Inflammatory macrophage (primary cell): ENCODE results near the gene ZBTB7A.

Experiments
- DNase-seq, 2 donors: peaks; one replicate each; pipeline ENCODE4 v3.0.0-alpha.2; 2020 to 2022
- total RNA-seq, 18 experiments: gene quantifications; one replicate each; lab custom pipeline; 2026; ENCODE audit warnings: mixed read lengths in 6 of 18, inconsistent platforms in 2 of 18; lab: John Stamatoyannopoulos, UW

ZBTB7A gene
- 19.7 to 74.0 (median 43.4) reads per million in 18 experiments for total RNA-seq

DNA sequence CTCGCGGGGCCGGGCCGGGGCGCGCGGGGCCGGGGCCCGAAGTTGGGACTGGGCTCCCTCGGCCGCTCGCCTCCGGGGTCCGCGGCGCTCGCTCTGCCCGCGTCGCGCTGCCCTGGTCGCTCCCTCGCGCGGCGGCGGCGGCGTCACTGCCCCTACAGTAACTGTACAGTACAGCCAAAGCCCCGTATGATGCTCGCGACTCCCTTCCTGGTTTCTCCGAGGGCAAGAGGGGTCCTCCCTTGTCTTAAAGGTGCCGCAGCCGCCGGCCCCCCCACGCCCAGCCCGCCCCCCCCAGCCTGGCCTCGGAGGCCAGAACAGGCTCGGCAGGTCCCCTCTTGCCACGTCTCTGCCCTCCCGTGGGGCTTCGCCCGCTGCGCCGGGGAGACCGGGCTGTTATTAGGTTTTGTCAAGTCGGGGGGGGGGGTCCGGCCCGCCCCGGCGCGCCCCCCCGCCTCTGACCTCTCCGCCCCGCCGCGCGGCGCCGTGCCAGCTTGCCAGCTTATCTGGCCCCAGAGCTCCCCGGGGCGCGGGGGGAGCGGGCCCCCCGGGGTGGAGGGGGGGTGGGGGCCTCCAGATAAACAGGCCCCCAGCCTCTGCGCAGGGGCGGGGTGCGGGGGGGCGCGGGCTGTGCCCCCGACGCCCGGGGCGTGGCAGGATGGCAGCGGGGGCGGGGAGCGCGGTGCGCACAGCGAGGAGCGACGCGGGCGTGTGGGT lies at the start of gene ZBTB7A:
TSS of gene ZBTB7A (minus strand) at position 218 of the 714 bp plus-strand sequence. CDS start 11,667 bp downstream, outside the sequence.
- peak; percentile 78 to 84 for DNase-seq

DNA sequence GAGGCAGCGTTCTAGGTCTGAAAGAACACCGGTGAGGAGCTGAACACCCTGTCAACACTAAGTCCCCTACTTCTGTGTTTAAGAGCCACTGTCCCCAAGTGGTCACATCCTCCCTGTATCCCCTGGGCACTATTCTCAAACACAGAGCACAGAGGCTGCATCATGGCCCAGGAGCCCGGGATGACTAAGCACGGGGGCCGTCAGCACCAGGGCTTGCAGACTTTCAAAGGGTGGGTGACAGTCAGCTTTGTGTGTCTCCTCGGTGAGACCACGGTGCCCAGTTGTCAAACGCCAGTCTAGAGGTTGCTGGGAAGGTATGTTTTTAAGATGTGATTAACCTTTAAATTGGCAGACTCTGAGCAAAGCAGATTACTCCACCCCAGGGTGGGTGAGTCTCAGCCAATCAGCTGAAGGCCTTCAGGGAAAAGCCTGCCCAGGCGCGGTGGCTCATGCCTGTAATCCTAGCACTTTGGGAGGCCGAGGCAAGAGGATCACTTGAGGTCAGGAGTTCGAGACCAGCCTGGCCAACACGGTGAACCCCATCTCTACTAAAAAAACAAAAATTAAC lies 49.2 kb upstream of the ZBTB7A start:
- no peak for DNase-seq

DNA sequence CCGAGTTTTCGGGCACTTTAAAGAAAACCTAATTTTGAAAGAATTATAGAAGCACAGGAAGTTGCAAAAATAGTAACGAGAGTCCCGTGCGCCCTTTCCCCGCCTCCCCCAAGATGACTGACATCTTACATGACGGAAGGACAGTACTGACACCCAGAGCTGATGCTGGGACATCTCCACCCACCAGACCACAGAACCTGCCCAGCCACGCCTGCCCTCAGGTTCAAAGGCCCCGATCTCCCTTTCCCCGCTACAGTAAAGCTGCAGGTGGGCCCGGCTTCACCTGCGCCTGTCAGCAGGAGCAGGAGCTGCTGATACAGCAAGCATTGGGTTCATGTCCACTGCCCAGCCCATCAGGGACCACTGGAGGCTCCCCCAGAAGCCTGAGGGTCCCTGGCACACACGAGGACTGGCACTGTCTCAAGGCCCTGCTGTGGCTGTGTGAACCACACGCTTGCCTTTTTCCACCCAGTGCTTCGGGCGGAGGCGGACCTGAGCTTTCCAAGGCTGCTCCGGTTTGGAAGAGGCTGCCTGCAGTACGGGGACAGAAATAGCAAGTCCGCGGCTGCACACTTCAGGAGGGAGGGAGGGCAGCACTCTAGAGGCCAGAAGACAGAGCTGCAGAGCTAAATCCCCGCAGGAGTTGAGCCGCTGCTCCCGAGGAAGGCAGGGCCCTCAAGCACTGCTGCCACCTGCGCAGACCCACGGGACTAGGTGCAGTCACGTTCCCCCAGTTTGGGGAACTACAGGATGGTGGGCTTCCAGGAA lies 48.5 kb upstream of the ZBTB7A start:
- peak; percentile 62 to 69 for DNase-seq

DNA sequence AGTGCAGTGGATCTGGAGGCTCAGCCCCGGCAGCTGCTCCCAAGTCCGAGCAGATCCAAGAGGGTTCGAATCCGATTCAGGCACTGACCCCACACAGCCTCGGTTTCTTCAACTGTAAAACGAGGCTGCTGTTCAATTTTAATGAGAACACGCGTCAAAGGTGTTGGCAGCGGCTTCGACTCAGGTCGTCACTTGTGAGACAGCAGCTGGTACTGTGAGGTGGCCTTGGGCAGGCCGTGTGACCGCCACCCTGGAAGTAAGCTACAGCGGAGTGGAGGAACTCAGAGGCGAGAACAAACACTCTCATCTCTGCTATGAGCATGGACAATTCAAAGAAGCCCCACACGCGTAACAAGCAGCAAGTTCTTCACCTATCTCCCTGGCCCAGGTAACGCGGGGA lies 47.5 kb upstream of the ZBTB7A start:
- DNase-seq = no peak

DNA sequence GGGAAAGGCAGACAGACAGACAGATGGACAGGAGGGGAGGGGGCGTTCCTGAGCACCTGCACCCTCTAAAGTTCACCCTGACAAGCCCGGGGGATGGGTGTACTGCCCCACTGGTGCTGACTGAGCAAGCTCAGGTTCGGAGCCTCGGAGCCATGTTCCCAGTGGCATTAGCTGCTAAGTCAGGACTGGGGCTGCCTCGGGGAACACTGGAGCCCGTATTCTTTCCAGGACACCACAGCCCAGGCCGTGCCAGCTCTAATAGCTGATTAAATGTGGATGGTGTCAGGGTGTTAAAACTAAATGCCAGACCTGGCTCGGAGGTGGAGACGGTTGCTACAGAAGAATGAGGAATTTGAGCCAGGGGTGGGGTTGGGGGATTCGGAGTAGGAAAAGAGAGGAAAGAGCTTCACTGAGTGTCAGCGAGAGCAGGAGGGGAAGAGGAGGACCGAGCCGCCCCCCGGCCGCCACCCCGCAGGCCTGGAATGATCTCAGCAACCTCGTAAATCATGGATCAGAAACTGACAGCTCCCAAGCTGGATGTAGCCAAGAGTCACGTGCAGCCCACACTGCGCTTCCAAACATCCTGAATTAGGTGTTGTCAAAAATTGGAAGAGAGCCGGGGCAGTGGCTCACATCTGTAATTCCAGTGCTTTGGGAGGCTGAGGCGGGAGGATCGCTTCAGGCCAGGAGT lies 46.8 kb upstream of the ZBTB7A start:
- no peak for DNase-seq

DNA sequence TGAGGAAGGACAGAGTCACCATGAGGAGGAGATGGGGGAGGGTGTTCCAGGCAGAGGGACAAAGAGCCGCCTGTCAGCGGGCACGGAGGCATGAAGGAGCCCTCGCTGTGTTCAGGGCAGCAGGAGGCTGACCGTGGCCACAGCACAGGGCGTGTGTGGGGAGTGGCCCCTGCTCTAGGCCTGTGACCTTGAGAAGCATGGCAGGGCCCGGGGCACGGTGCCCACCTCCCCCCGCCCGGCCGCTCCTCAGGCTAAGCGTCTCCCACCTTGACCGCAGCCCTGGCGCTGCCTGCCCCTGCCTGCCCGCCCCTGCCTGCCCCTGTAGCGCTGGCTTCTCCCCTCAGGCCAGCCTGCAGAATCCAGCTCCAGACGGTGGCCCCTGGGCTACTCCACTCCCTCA lies 45.7 kb upstream of the ZBTB7A start:
- DNase-seq = no peak

DNA sequence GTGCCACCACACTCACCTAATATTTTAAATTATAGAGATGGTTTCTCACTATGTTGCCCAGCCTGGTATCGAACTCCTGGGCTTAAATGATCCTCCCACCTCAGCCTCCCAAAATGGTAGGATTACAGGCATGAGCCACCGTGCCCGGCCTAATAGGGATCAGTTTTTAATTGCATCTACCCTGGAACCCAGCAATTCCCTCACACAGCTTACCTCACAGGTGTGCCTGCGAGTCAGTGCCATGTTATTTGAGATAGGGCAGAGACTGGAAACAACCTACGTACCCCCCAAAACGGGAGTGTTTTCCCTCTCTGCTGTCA lies 42.9 kb upstream of the ZBTB7A start:
- no peak for DNase-seq

DNA sequence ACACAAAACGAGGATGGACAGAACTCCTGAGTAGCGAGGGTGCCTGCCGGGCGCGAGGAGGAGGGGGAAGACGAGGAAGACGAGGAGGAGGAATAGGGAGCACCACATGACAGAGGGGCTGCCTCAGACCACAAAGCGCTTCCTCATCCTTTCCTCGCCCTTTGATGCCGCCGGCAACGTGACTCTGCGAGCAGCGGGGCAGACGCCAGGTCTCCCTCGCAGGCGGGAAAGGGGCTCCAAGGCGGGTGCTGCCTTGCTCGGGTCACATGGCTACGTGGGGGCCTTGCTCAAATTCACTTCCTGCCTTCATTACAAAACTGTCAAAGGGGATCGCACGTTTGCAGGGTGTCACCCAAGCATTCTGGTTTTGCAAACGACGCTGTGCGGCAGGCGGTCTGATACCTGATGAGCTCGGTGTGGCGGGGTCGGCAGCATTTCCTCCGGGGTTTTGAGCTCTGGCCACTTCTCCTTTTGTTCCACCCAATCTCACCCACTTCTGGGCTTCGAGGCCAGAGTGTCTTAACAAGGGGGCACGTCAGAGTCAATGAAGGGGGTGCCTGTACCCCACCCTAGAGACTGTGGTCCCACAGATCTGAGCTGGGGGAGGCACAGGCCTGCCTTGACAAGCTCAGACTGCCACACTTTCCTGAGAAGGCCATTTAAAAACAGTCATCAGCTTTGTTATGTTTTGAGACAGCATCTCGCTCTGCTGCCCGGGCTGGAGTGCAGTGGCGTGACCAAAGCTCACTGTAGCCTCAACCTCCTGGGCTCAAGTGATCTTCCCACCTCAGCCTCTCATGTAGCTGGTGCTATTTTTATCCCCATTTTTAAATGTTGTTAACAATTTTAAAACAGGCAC lies 42.3 kb upstream of the ZBTB7A start:
- DNase-seq = peak; percentile 39 to 49

DNA sequence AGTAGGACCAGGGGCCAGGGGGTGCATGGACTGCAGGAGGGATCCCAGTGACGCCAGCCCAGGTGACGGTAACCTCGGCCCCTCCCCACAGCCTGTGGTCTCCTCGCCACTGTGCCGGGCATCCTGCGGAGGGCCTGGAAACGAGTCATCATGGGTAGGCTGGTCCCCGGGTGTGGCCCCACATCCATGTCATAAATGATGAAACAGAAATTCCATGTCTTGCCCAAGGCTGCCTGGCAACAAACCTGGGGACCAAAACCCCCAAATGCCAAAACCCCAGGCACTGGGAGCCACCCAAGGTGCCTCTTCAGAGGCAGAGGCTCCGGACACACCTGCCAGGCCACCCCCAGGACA lies 36.4 kb upstream of the ZBTB7A start:
- DNase-seq = no peak

DNA sequence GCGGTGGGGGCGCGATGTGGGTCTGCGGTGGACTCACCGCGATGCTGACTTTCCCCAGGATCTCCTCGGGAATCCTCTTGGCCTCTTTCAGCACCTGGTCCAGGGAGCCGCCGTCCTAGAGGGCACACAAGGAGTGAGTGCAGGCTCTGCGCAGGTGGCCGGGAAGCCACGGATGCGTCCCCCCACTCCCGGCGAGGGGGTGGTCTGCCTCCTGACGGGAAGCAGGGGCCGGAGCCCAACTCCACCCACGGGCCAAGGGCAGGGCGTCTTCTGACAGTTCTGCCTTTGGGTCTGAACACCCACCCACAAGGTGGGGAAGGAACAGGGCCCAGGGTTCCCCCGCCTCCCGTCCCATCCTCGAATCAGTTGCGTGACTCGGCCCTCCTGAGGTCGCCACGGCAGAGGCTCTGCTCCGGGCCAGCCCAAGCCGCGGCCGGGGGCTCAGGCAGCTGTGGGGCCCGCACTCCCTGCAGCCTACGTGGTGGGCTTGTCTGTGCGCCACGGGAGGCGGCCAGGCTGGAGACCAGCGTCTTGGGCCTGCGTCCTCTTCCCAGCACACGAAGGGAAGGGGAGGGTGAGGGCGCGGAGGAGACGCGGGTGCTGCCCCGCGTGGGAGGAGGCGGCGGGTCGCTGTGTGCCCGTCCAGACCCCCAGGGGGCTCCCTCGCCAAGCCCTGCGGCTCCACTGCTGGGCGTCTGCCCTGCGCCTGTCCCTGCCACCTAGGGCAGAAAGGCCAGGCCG lies 35.8 kb upstream of the ZBTB7A start:
- no peak for DNase-seq

DNA sequence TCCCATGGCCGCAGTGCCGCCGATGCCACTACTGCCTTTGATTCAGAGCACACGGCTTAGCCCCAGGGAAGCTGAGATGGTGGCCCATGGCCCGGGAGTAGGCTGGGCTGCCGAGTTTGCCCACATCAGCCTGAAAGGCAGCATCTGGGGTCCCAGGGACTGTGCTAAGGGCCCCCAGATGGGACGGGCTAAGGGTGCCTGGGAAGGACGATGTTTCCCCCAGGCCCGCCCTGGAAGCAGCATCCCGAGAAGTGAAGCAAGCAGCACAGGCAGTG lies 34.7 kb upstream of the ZBTB7A start:
- DNase-seq = no peak

DNA sequence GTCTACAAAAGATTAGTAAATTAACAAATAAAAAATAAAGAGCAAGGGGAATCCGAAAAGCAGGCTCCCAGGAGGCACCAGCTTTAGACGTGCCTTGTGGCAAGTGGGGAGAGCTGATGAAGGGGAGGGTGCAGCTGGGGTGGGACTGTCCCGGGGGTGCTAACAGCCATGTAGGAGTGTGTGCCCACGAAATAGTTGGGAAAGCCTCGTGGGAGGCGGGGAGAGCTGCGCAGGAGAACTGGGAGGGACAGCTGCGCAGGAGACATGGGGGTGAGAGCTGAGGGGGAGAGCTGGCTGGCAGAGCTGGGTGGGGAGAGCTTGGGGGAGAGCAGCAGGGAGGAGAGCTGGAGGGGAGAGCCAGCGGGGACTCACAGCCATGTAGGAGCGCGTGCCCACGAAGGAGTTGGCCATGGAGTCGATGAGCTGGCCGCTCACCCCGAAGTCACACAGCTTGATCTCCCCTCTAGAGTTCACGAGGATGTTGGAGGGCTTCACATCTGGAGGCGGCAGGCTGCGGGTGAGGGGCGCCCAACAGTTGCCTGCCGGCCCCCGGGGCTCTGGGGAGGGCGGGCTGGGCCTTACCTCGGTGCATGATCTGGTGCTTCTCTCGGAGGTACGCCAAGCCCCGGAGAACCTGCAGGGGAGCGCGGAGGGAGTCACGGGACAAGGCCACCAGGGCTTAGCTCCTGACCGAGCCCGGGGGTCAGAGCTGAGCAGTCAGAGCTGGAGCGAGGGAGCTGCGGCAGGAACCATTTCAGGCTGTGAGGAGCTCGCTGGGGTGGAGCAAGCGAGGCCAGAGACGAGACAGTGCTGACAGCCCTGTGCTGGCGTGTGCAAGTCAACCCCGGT lies 34.2 kb upstream of the ZBTB7A start:
- no peak for DNase-seq

DNA sequence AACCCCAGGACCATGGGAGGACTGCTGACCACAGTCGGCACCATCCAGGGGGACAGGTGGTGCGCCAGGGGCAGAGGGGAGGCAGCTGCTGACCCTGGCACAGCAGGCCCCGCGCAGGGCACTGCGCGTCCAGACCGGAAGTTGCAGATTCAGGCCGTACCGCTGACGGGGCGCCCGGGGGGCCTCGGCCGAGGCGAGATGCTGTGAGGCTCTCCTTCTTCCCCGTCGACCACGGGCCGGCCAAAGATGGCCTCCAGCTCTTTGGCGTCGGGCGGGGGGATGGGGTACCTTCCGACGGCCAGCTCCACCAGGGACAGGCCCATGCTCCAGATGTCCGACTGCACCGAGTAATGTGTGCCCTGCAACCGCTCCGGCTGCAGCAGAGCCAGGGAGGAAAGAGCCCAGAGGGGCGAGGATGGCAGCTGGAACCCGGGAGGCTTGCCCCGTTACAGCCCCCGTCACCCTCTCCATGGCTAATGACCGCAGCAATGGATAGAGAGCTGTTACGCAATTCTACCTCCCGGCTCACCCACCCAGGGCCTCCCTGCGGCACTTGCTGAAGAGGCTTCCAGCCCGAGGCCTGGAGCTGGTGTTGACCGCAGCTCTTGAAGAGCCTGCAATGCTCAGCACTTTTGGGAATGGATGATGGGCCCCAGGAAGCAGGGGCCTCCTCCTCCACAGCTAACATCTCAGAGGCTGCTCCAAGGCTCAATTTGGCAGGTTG lies 32.5 kb upstream of the ZBTB7A start:
- DNase-seq = no peak

DNA sequence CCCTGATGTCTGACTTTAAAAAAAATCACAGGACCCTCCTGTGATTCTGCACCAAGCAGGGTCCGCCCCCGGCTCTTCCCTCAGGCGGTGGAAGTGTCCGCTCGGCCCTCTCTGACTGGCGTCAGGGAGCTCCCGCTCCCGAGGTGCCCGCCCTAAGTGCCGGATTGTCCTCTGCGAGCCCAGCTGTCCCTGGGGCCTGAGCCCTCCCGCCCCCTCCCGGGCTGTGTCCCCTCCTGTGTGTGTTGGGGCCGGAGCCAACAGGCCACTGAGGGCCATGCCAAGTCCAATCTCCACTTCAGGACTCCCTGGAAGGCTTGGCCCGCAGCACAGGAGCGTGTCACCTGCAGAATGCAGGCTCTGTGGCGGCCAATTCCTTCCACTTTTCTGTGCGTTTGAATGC lies 31.8 kb upstream of the ZBTB7A start:
- no peak for DNase-seq

DNA sequence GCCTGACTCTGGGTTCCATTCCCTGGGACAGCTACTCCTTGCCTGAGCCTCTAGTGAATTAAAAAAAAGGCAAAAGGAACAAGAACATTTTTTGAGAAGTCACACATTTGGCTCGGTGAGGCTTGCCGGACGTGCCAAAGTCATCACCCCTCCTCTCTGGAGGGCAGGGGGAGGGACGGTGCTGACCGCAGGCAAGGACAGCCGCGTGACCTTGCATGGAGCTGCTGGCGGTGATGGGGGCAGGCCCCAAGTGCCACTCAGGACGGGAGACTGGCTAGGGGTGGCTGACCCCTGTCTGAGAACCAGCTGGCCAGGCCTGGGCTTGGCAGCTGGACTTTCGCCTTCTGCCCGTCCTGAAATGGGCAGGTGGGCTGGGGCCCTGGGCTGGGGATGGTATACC lies 30.8 kb upstream of the ZBTB7A start:
- no peak for DNase-seq

DNA sequence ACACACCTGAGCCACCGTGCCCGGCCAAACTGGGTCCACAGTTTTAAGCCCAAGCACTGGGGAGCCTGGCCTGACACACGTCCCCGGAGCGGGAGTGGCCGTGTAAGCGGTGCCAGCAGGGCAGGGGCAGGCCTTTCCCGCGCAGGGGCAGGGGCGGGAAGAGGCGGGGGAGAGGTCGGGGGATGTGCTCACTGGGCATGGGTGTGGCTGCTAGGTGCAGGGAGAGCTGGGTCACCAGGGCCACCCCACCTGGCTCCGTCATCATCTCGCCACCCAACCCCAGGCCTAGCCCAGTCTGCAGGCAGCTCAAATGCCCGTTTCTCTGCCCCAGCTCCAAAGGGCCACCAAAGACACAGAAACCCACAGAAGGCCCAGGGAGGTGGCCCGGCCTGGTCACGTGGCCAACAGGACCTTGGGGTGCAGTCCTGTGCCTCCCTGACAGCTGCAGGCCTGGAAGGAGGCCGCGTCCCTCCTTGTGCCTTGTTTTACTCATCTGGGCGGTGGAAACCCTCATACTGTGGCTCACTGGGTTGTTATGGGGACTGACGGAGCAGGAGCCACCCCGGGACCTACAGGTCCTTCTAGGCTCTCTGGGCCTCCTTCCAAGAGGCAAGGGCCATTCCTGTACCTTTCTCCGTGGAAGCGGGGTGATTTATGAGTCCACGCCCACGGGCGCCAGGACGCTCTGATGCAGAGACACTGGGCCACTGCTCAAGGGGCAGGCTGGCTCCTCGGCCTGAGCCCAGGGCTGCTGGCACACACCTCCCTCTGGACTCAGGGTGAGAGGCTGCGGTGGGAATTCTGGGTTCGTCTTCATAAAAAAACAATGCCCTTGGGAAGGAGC lies 29.6 kb upstream of the ZBTB7A start:
- DNase-seq = no peak

DNA sequence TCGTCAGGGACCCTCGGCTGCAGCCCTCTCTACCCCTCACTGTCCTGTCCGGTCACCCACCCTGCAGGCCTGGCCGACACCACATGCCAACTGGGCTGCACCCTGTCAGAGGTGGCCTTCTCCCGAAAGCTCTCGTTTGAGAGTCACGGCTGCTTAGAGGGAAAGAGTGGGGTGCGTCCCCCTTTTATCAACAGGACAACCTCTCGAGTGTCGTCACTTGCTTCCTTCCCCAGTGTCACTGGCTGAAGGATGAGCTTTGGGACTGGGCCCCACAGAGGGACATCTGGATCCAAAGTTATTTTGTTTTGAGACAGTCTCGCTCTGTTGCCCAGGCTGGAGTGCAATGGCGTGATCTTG lies 28.8 kb upstream of the ZBTB7A start:
- DNase-seq = no peak

DNA sequence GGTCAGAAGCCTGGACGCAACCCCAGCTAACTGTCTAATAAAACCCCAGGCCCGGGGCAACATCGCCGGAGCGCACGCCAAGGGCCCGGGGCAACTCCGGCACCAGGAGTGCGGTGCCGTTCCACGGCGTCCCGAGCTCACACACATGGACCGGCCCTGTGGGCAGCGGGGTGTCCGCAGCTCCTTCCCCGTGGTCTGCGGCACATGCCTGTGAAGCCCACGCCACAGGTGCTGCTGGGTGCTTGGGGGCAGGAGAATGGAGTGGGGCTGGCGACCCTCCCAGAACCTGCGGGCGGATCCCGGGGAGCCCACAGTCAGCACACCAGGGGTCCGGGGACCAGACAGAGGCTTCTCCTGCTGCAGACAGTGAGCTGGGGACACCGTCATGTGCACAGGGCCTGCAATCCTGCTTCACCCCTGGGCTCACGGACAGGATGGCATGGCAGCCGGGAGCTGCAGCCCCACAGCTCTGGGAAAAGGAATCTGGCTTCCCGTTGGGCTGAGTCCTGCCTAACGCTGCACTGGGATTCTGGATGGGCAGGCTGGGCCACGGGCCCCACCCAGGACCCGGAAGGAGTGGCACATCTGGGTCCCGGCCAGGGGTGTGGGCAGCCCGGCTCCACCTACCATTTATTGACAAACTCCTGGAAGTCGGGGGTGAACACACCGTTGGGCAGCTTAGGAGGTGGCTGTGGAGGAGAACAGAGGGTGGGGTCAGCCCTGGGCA lies 28.2 kb upstream of the ZBTB7A start:
- no peak for DNase-seq

DNA sequence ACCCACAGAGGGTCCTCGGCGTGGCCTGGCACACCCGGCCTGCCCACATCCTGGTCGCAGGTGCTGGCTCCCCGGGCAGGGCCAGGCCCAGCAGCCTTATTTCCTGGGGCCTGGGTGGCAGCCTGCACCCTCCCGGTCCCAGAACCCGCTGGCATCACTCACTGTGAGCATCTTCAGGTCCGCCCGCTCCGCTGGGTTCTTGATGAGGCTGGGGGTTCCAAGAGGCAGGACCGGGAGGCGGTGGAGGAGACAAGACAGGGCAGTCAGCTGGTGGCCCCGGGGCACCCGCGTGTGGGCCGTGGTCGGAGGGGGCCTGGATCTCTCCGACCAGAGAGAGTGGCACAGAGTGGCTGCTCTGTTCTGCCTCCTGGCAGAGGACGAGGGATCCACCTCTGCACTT lies 27.6 kb upstream of the ZBTB7A start:
- DNase-seq = no peak
